GM19438 (cell line): ENCODE data around the gene HECTD4.
A peak's percentile ranks its signal among the peaks of the same experiment; 100 is the strongest.
"Not testable (repeated sequence)": the region's sequence is repeated elsewhere in the genome, so short reads cannot be mapped to it uniquely, and the experiment has no call there.

Experiments used
- ATAC-seq: cut with Tn5 transposase; IDR thresholded peaks from one replicate; pipeline ENCODE4 v1.9.1; 2021; ENCODE audit warnings: low read depth; ENCODE audit not compliant: unreplicated experiment

HECTD4 gene

GRCh38 chr12:112381883-112382796, at the start of gene HECTD4:
Gene HECTD4 (minus strand): TSS chr12:112382431. CDS start chr12:112382128, 303 bp downstream.
- ATAC-seq, result peak; percentile 83

GRCh38 chr12:112431965-112432364, 49.7 kb upstream of the HECTD4 start:
- no peak for ATAC-seq

- ATAC-seq, result no peak
Observed at GRCh38 chr12:112430929-112431328, 48.7 kb upstream of the HECTD4 start.

- no peak for ATAC-seq
Observed at GRCh38 chr12:112427760-112428159, 45.5 kb upstream of the HECTD4 start.

- no peak for ATAC-seq
Observed at GRCh38 chr12:112425582-112426382, 43.6 kb upstream of the HECTD4 start.

GRCh38 chr12:112424126-112424525, 41.9 kb upstream of the HECTD4 start:
- ATAC-seq, result no peak

GRCh38 chr12:112422531-112422930, 40.3 kb upstream of the HECTD4 start:
- no peak for ATAC-seq

- ATAC-seq, result no peak
Observed at GRCh38 chr12:112421363-112421762, 39.1 kb upstream of the HECTD4 start.

- ATAC-seq, result no peak
Observed at GRCh38 chr12:112420740-112421139, 38.5 kb upstream of the HECTD4 start.

GRCh38 chr12:112419297-112420133, 37.3 kb upstream of the HECTD4 start:
- ATAC-seq, result peak; percentile 39

GRCh38 chr12:112418608-112419296, 36.5 kb upstream of the HECTD4 start, which contains the start of gene PTPN11:
Gene PTPN11 (plus strand): TSS chr12:112418947. CDS start chr12:112419112, 165 bp downstream.
- ATAC-seq, result peak; percentile 88

- no peak for ATAC-seq
Observed at GRCh38 chr12:112418273-112418607, 36.0 kb upstream of the HECTD4 start.

GRCh38 chr12:112415457-112415856, 33.2 kb upstream of the HECTD4 start:
- ATAC-seq, result not testable (repeated sequence)

GRCh38 chr12:112413855-112414625, 31.8 kb upstream of the HECTD4 start:
- ATAC-seq, result no peak

GRCh38 chr12:112409906-112410244, 27.6 kb upstream of the HECTD4 start:
- ATAC-seq, result no peak

GRCh38 chr12:112409064-112409905, 27.1 kb upstream of the HECTD4 start, which contains the start of gene RPL6:
Gene RPL6 (minus strand): TSS chr12:112409605. CDS start chr12:112408656, 949 bp downstream.
- ATAC-seq, result peak; percentile 86

GRCh38 chr12:112408621-112409020, 26.4 kb upstream of the HECTD4 start:
- ATAC-seq, result no peak

- ATAC-seq, result not testable (repeated sequence)
Observed at GRCh38 chr12:112407683-112408082, 25.5 kb upstream of the HECTD4 start.
